GM21576 (cell line): ENCODE measurements around the gene PDIA6.
A peak's percentile ranks its signal among the peaks of the same experiment; 100 is the strongest.
"Not testable (repeated sequence)": the region's sequence is repeated elsewhere in the genome, so short reads cannot be mapped to it uniquely, and the experiment has no call there.

Experiments used
- ATAC-seq: cut with Tn5 transposase; IDR thresholded peaks from one replicate; pipeline ENCODE4 v1.9.1; 2021; ENCODE audit warnings: mild to moderate bottlenecking, moderate library complexity; ENCODE audit not compliant: unreplicated experiment

PDIA6 gene

DNA sequence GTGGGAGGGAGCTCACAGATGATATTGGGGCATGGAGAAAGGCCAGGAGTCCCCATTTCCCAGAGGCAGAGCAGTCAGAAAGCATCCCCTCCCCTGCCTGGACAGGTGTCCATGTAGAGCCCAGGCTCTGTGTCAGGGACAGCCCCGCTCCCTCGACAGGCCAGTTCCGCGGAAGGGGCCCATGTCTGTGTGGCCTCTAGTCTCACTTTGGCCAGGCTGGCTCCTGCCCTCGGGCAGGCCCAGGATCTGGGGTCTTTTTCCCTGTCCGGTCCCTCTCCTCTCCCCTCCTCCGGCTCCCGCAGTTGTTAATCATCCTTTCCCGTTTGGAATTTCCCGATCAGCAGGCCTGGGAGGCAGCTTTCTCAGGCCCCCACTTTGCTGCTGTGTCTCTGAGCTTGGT lies 20.4 kb upstream of the PDIA6 start:
- no peak for ATAC-seq

DNA sequence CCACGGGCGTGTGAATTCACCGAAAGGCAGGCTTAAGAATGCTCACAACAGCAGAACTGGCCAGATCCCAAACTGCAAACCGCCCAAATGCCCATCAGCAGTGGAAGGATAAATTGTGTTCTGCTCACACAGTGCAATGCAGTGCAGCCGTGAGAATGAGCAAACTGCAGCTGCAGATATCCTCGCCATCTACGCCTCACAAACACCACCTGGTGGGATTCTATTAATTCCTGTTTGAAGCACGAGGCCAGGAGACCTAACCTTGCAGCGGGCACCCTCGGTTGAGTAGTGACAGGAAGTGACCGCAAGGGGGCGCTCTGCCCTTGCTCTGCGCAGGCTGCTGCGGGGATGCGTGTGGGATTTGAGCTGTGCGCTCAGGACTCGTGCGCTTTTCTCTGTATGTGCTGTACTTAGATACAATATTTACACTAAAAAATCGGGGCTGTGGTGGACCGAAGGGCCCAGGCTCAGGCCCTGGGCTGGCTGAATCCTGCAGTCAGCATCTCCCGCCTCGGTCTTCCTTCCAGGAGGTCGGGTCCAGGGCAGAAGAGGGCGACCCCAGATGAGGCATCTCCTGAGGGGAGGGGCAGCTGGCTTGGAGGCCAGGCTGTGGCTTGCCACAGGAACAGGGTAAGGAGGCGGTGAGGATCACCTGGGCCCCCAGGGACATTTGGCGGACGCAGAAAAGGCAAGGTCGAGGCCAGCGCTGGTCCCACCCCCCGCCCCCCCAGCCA lies 19.8 kb upstream of the PDIA6 start:
- peak; percentile 85 for ATAC-seq

DNA sequence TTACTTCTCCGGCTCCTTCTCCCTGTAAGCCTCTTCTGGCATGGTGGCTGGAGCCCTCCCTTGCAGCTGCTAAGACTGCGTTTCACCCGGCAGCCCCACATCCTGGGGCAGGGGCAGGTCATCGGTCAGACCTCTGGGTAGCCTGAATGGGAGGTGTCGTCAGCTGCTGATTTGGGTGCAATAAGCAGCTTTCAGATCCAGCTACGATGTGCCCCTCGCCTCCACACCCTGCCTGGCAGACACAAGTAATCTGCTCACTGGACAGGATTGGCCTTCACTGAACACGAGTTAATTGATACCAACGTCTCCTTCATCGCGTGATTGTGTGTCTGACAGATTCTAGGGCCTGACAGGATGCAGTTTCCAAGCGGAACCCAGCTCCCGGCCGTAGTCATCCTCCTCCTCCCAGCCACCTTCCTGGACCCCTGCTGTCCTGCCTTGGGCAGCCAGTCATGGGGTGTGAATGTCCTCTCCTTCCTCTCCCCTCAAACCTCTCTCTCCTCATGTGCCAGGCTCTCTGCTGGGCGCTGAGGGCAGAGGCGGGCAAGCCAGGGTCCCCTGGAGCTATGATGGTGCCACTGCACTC lies 18.9 kb upstream of the PDIA6 start:
- ATAC-seq = no peak

DNA sequence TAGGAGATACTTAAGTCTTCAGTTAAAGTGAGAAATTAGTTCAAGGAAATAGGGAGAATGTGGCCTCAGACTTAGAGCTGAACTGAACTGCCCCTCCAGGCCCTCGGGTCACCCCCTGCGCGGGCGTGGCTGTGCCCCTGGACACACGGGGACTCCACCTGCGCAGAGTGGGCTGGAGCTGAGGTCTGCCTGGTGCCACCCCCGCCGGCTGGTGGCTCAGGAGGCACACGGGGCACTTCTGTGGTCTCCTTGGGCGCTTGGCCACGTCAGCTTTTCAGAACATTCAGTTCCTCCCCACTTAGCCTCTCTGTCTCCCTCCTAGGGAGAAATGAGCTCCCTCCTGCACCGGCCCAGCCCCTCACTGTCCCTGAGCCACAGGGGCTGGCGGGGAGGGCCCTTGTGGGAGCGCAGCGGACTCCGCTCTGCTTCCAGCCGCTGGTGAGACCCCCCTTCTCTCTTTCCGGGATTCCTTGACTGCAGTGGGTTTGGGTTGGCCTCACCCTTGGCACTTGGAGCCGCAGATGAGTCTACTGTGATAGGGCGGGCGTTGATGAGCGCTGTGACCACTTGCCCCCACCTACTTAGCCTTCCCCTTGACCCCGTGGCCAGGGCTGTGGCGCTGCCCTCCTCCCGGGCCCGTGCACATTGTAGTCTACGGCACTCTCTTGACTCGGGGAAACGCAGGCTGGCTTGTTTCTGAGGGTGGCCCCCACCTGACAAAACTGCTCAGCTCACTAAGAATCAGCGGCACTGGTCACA lies 18.2 kb upstream of the PDIA6 start:
- ATAC-seq = no peak

DNA sequence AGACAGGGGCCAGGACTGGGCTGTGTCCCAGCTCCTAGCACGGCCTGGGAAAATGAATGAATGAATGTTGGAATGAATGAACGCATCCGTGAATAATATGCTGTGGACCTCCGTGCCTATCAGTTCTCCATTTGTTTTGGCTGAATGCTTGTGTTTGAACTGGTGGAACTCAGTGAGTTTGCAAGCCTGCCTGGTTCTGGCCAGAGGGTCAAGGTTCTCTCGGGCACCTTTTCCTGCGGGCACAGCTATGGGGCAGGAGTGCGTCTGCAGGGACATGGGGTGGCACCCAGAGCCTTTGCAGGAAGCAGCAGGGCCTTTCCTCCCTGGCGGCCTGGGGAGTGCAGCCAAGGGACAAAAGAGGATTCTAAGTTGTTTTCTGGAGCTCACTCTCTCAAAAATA lies 17.6 kb upstream of the PDIA6 start:
- ATAC-seq = no peak

DNA sequence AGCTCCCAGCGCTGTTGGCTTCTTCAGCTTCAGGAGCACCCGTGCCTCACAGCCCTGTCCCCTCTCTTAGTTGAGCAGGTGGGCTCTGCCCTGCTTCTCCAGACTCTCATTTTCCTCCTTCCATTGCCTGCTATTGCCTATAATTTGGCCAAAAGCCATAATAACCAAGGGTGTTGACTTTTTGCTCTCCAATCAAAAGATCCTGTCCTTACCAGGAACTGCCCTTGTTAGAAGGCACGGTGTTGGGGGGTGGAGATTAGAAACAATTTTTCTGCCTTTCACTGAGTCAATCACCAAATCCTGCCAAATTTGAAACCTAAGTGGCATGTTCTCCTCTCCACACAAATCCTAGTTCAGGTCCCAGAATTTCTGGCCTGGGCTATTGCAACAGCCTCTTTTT lies 16.7 kb upstream of the PDIA6 start:
- ATAC-seq = no peak

DNA sequence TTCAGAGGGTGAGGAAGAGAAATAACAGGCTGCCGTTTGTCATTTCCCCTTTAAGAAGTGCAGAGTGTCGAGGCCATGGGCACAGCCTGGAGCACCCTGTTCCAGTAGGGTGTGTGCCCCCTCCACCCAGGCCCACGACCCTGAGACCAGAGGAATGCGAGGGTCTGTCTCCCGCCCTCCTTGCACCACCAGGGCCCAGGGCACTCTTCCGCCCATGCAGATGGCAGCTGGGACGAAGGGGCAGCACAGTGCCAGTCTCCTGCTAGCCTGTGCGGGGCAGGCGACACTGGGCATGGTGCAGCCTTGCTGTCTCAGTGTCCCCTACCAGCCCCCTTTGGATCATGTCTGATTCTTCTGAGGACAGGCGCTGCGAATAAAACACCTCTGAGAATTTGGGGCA lies 15.8 kb upstream of the PDIA6 start:
- ATAC-seq = no peak

DNA sequence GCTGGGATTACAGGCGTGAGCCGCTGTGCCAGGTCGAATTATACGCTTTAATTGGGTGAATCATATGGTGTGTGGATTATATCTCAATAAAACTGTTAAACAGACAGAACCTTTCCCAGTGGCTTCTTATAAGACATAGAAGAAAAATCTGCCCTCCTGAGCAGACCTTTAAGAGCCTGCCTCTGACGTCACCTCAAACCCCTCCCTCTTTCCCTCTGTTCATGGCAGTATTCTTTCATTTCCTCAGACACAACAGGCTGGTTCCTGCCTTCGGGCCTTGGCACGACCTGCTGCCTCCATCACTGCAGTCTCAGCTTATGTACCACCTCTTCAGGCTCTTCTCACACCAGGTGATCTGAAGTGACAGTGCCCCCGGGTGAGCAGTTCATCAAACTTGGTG lies 14.0 kb upstream of the PDIA6 start:
- no peak for ATAC-seq

DNA sequence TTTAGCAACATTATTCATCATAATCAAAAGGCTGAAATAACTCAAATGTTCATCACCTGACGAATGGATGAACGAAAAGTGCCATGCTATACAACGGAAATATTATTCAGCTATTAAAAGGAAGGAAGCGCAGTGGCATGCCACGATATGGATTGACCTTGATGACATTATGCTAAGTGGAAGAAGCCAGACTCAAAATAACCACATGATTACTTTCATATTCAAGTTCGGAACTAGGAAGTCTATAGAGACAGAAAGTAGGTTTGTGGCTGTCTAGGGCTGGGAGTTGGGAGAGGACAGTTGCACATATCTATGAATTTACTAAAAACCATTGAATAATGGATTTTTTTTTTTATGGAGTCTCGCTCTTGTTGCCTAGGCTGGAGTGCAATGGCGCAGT lies 13.4 kb upstream of the PDIA6 start:
- no peak for ATAC-seq

DNA sequence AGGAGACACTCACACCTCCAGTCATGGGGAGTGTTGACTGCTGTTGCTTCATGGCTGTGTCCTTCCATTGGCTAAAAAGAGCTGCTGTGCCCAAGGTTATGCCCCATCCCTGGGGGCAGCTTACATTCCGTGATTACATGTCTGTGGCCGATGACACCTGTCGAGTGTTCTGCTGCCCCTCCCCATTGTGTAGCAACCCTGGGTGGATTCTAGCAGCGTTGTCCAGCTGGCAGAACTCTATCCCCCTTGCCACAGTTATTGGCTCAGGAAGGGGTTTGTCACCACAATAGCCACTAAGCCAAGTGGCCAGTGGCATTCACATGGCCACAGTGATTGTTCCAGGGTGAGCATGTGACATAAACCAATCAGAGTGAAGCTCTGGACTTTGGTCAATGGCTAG lies 11.6 kb upstream of the PDIA6 start:
- no peak for ATAC-seq

DNA sequence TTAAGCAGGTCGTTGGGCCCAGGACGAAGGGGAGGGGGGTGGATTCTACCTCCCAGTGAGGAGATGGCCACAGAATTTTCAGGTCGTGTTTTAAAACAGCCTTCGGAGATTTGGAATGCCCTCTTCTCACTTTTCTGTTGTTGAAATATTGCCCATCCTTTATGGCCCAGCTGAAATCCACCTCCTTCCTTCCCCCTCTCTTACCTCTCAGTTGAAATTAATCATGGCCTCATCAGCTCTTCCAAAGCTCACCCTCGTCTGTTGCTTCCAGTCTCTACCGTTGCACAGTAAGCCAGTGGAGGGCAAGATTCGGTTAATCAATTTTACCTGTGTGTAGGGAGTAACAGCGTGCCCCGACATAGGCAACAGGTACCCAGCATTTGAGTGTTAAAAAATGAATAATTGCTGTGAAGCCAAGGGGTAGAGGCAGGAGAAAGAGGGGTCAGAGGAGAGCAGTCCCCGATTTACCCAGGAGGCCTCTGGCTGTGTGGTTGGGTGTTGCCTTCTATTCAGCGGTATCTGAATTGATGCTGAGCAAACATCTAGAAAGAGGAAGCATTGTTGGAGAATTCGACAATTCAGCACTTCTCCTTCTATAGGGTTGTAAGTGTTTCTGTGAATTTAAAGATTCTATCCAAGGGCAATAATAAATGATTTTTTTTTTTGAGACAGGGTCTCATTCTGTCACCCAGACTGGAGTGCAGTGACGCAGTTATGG lies 8.6 kb upstream of the PDIA6 start:
- no peak for ATAC-seq

DNA sequence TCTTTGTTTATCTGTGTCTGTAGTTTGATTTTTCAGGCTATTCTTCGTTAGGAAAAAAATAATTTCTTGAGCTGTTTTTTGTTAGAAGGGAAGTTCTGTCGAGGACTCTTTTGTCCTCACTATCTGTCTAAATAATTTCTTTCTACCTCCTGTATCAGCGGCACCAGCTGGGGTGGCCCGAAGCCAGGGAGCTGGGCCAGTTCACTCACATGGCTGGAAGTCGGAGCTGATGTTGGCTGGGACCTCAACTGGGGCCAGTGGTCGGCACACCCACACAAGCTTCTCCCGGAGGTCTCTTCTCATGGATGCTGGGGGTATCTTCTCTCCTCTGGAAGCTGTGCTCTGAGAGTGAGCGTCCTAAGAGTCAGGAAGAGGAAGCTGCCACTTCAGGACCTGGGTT lies 8.0 kb upstream of the PDIA6 start:
- ATAC-seq = no peak

DNA sequence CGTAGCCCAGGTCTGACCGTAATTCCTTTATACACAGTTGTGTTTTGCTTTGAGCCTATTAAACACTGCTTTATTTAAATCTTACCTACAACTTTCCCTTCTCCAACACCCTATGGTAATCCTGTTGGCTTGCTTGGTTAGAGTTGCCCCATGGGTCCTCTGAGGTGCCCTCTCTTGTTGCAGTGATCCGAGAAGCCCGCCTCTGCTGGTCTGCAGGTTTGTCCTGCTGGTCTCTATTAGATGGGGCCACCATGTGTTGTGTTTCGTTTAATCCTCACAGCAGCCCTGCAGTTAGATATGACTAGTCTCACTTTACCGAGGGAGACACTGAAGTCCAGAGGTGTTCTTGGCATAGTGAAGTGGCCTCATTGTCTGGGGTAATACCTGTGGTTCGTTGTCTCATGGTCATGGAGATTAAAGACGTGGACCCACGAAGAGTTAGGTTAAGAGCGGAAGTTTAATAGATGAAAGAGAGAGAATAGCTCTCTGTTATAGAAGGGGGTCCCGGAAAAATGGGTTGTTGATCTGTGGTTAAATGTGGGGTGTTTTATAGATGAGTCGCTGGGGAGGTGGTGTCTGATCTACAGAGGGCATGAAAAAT lies 7.2 kb upstream of the PDIA6 start:
- no peak for ATAC-seq

DNA sequence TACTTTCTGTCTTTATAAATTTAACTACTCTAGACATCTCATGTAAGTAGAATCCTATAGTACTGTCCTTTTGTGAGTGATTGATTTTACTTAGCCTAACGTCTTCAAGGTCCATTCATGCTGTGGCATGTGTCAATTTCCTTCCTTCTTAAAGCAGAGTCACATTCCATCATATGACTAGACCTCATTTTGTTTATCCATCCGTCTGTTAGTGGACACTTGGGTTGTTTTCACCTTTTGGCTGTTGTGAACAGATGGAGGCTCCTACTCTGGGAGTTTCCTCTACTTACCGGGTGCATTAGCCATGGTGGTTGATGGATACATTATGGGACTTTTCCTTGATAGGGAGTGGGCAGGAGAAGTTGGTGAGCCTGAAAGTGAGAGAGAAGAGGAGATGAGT lies 6.4 kb upstream of the PDIA6 start:
- no peak for ATAC-seq

DNA sequence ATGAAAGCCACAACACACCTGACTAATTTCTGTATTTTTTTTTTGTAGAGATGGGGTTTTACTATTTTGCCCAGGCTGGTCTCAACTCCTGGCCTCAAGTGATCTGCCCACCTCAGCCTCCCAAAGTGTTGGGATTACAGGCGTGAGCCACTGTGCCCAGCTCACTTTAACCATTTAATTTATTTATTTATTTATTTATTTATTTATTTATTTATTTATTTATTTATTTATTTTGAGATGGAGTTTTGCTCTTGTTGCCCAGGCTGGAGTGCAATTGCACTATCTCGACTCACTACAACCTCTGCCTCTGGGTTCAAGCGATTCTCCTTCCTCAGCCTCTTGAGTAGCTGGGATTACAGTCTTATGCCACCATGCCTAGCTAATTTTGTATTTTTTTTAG lies 5.7 kb upstream of the PDIA6 start:
- not testable (repeated sequence) for ATAC-seq

DNA sequence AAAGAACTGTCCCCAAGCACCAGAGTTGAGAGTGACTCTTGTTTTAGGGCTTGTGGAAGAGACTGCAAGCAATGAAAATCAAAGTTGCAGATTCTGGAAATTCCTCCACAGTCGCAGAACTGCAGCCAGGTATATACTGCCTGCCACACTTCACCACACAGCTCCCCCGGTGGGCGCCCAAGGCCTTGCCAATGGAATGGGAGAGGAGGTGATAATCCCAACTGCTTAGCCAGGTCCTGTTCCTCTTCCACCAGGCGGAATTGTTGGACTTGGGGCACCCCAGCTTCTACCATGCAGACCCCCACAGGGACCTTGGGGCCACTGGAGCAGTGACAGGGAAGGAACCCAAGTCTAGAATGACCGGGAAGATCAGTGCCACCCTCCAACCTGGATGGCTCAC lies 4.8 kb upstream of the PDIA6 start:
- no peak for ATAC-seq

DNA sequence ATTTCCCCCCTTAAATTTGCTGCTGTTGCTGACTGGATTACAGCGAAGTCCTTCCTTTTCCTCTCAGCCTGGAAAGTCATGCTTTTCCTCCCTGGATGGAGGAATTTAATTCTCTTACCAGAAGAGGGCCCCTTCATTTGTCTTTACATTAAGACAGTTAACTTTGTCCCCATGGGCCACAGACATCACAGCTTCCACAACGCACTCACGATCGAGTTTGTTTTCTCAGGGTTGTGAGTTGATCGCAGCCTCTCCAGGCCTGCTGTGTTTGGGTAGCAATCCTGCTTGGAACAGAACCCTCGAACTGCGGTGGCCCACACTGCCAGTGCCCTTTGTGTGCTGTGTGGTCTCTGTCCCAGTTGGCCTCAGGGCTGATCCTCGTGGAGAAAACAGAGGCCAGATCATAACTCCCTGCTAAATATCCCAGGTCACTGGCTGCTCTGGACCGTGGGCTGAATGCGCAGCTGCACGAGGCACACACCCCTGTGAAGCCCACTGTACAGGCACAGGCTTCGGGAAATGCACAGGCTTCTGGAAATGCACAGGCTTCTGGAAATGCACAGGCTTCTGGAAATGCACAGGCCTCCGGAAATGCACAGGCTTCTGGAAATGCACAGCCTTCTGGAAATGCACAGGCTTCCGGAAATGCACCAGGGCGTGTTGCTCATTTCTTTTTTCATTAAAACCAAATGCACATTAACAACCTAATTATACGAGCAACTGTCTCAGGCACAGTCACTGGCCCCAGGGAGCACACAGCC lies 2.2 kb upstream of the PDIA6 start:
- no peak for ATAC-seq

DNA sequence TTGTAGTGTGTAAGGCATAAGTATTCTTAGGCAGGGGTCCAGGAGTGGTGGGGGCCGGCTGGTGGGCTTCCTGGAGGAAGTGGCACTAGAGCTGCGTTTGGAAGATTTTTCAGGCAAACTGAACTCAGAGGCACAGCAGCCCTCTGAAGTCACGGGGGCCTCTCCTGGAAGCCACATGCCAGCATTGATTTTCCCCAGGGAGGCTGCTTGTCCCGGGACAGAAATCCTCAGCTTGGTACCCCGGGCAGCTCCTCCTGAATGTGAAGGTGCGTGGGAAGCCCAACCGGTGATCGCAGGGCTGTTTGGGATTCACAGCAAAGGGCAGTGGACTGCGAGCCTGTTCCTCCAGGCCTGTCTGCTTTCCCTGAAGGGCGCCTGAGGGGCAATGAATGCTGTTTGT lies 1.6 kb upstream of the PDIA6 start:
- no peak for ATAC-seq

DNA sequence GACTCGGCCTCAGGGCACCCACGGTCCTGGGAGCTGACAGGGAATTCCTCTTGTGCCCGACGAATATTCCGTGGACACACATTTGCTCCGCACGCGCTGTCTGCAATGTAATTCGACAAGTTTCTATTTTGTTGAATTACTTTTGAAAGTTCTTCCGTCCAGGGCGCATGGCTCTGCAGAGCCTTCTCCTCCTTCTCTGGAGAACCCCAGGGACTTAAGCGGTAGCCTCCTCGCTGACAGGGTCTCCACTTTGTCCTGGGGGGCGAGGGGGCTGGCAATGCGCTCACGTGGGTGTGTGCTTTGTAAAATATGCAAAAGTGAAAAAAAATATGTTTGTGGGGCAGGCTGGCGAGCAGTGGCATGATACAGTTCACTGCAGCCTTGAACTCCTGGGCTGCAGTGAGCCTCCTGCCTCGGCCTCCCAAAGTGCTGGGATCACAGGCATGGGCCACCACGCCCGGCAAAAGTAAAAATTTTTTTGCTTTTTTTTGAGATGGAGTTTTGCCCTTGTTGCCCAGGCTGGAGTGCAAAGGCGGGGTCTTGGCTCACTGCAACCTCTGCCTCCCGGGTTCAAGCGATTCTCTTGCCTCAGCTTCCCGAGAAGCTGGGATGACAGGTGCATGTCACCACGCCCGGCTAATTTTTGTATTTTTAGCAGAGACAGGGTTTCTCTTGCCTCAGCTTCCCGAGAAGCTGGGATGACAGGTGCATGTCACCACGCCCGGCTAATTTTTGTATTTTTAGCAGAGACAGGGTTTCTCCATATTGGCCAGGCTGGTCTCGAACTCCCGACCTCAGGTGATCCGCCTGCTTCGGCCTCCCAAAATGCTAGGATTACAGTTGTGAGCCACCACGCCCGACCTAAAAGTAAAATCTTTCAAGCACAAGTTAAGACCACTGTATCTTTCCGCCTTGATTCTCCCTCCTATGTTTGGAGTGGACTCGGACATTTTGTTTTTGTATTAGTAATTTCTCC lies 866 bp upstream of the PDIA6 start:
- ATAC-seq = not testable (repeated sequence)
